A549 (cell line): ENCODE results near the gene LEFTY1. TPM values are rescaled to one million over a fixed set of nuclear protein-coding genes. Genes with fewer than 3 reads are reported as not detected.
A peak's percentile ranks its signal among the peaks of the same experiment; 100 is the strongest.

Experiments used
- ATAC-seq, 2 experiments: fragments of 200-7000 bp in 1 of 2; fragments of >200 bp in 1 of 2; cut with Nextera tagmentation in 1 of 2; cut with Tn5 transposase in 1 of 2; 3 replicates each; pipeline versions ENCODE4 v1.8.0 to v1.9.1; 2018 to 2020; ENCODE audit warnings: mild to moderate bottlenecking in 1 of 2, moderate library complexity in 1 of 2
- CTCF ChIA-PET: fragments of 300-600 bp; sonication (Branson Sonifier 250); formaldehyde crosslinking; extraction: SDS; loops from one replicate; lab custom pipeline; 2021; ENCODE audit warnings: antibody characterized with exemption, inconsistent platforms; lab: Yijun Ruan, JAX
- POLR2A ChIA-PET: fragments of 350-600 bp; formaldehyde crosslinking; extraction: SDS; loops from one replicate; lab custom pipeline; 2021; ENCODE audit warnings: antibody characterized with exemption, inconsistent platforms; lab: Yijun Ruan, JAX
- DNase-seq, 2 experiments: peaks; one replicate each; pipeline versions ENCODE4 v3.0.0 to v3.0.0-alpha.2; 2011 to 2016; ENCODE audit warnings: low read depth in 1 of 2, low spot score in 1 of 2
- FAIRE-seq: peaks from 2 replicates; lab custom pipeline; 2011; peaks lifted over from hg19 to GRCh38; lab: Jason Lieb, UNC
- H3K27ac ChIP-seq, 2 experiments: fragments of >200 bp; sonication (Bioruptor Twin); formaldehyde crosslinking; 3 replicates each; pipeline ENCODE4 v1.5.1; 2016 to 2017
- H3K4me1 ChIP-seq: fragments of >200 bp; sonication (Bioruptor Twin); formaldehyde crosslinking; 3 replicates; pipeline ENCODE4 v1.6.1; 2016
- H3K4me2 ChIP-seq: fragments of >200 bp; sonication (Bioruptor Twin); formaldehyde crosslinking; 3 replicates; pipeline ENCODE4 v1.6.1; 2016
- H3K4me3 ChIP-seq: fragments of >200 bp; sonication (Bioruptor Twin); formaldehyde crosslinking; 3 replicates; pipeline ENCODE4 v1.5.1; 2016
- H3K9me3 ChIP-seq: fragments of >200 bp; sonication (Bioruptor Twin); formaldehyde crosslinking; 3 replicates; pipeline ENCODE4 v1.6.1; 2016
- BCL3 ChIP-seq: fragments of >200 bp; sonication (Bioruptor Twin); formaldehyde crosslinking; IDR thresholded peaks from 3 replicates; pipeline ENCODE4 v1.6.1; 2016
- GATA3 ChIP-seq: IDR thresholded peaks from 2 replicates; pipeline ENCODE4 v1.6.1; 2012; ENCODE audit warnings: borderline replicate concordance
- KDM5A ChIP-seq: fragments of 200-600 bp; sonication (generic); IDR thresholded peaks from 2 replicates; pipeline ENCODE4 v1.6.1; 2016; ENCODE audit warnings: antibody characterized with exemption, mild to moderate bottlenecking
- NPAS2 ChIP-seq: fragments of 250-450 bp; sonication (Bioruptor Pico); IDR thresholded peaks from 2 replicates; pipeline ENCODE4 v1.8.0; 2022; ENCODE audit warnings: mild to moderate bottlenecking, moderate library complexity, borderline replicate concordance
- RAD21 ChIP-seq, 2 experiments: fragments of >200 bp in 1 of 2; sonication (Bioruptor Twin) in 1 of 2; formaldehyde crosslinking in 1 of 2; IDR thresholded peaks in 1 of 2; conservative IDR thresholded peaks in 1 of 2; 2 replicates in 1 of 2; 3 replicates in 1 of 2; pipeline ENCODE4 v1.6.1; 2012 to 2018; ENCODE audit warnings: inconsistent platforms in 1 of 2
- REST ChIP-seq: fragments of 200-600 bp; sonication (generic); IDR thresholded peaks from 2 replicates; pipeline ENCODE4 v1.6.1; 2016; ENCODE audit warnings: antibody characterized with exemption, mild to moderate bottlenecking, moderate library complexity
- RNF2 ChIP-seq: fragments of 200-600 bp; sonication (generic); IDR thresholded peaks from 2 replicates; pipeline ENCODE4 v1.6.1; 2016; ENCODE audit warnings: low read depth, mild to moderate bottlenecking, antibody characterized with exemption, moderate library complexity, borderline replicate concordance
- SMC3 ChIP-seq: fragments of >200 bp; sonication (Bioruptor Twin); formaldehyde crosslinking; IDR thresholded peaks from 3 replicates; pipeline ENCODE4 v1.6.1; 2018; ENCODE audit warnings: inconsistent platforms
- ZC3H11A ChIP-seq: fragments of 450-650 bp; IDR thresholded peaks from 2 replicates; pipeline ENCODE4 v1.6.1; 2014; ENCODE audit warnings: antibody characterized with exemption, mild to moderate bottlenecking
- ZNF302 ChIP-seq: fragments of 250-450 bp; sonication (Bioruptor Pico); IDR thresholded peaks from 2 replicates; pipeline ENCODE4 v1.9.0; 2021; ENCODE audit warnings: inconsistent platforms, mild to moderate bottlenecking, moderate library complexity
- ZSCAN20 ChIP-seq: fragments of 250-450 bp; sonication (Bioruptor Pico); IDR thresholded peaks from 2 replicates; pipeline ENCODE4 v1.8.0; 2022; ENCODE audit warnings: mild to moderate bottlenecking, moderate library complexity
- whole genome bisulfite sequencing: methylation state at CpG from one replicate; pipeline ENCODE4 v1.1.6; 2017; ENCODE audit errors: missing lambda C conversion rate; 5-methylcytosine and 5-hydroxymethylcytosine counted together
- polyA plus RNA-seq, 4 experiments: library from polyadenylated mRNA; depleted of rRNA in 3 of 4; stranded (reverse); fragments of >200 nt; fragmentation: RNase III in 1 of 4; extraction: RNeasy Plus Mini Kit Qiagen cat#74134 plus additional on column Dnase treatment in 1 of 4; gene quantifications; 2 replicates in 3 of 4; 3 replicates in 1 of 4; pipeline ENCODE4 v1.2.3, GENCODE V29; 2011 to 2017
- TF ChIP-seq, protein P1 (sequence below): fragments of >200 bp; sonication (Bioruptor Twin); formaldehyde crosslinking; IDR thresholded peaks from 2 replicates; pipeline ENCODE4 v1.6.1; 2016
- TF ChIP-seq, protein P2 (sequence below): IDR thresholded peaks from 2 replicates; pipeline ENCODE4 v1.6.1; 2012

LEFTY1 gene
- polyA plus RNA-seq, 2 of the 4 experiments (the other 2 are of a cell fraction), result 0.10 to 1.00 TPM

DNA sequence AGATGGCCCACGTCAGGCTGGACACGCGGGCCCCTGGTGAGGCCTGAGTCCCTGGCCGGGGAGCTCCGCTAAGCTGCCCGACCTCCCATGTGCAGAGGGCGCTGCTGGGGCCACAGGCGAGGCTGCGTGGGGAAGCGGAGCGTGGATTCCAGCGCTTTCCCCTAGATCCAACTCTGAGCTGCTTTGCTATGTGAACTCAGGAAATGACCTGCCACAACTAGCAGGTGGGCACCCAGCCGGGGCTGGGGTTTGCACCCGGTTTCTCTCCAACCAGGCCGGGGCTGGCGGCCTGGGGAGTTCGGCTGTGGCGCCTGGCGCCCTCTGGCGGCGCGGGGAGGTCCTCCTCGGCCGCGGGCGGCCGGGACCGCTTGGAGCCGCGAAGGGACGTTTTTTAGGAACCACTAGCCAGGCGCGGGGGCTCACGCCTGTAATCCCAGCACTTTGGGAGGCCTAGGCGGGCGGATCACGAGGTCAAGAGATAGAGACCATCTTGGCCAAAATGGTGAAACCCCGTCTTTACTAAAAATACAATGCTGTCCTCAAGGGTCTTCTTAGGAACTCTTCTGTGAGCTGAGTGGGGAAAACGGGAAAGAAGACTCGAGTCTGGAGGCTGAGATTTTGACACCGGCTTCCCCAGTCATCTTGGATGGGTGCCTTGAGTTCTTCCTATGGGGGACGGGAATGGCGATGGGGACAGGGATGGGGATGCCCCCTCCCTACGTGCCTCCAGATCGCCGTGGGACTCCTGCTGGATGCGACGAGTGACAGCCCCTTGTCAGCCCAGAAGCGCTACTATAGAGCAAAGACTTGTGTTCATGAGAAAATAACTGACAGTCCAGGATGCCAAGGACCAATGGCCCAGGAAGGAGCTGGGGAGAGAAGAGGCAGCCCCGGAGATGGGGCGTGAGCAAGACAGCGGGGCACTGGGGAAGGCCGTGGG lies 22.5 kb upstream of the LEFTY1 start (continued):
- TF ChIP-seq SMC3 (peak; percentile 98), ZC3H11A (no peak), BCL3 (no peak), ZNF302 (CRISPR knock-in tag) (no peak), REST (no peak), KDM5A (no peak), RAD21 (conservative IDR thresholded peaks at IDR 0.05 in 1 of 2, IDR thresholded peaks at IDR 0.05 in 1 of 2) (peak; percentile 73 to 95), GATA3 (no peak), RNF2 (no peak), ZSCAN20 (CRISPR knock-in tag) (no peak), NPAS2 (CRISPR knock-in tag) (no peak)
- TF ChIP-seq, protein P1, sequence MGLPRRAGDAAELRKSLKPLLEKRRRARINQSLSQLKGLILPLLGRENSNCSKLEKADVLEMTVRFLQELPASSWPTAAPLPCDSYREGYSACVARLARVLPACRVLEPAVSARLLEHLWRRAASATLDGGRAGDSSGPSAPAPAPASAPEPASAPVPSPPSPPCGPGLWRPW, result no peak

- POLR2A ChIA-PET, result no interaction called here
- FAIRE-seq (no peak), ATAC-seq (no peak), DNase-seq (no peak)
- Histone ChIP-seq H3K9me3 (no peaks in the 10 kb centered on the region), H3K4me3 (no peak overlapping the region), H3K4me2 (no peak overlapping the region), H3K4me1 (0 out of 3 replicates have a peak, but pooled peaks cover 3% of the 10 kb centered on the region), H3K27ac (no peak overlapping the region)
- WGBS, result 93% methylated on average over 1 of the region's 1 CpG
- TF ChIP-seq, protein P2, sequence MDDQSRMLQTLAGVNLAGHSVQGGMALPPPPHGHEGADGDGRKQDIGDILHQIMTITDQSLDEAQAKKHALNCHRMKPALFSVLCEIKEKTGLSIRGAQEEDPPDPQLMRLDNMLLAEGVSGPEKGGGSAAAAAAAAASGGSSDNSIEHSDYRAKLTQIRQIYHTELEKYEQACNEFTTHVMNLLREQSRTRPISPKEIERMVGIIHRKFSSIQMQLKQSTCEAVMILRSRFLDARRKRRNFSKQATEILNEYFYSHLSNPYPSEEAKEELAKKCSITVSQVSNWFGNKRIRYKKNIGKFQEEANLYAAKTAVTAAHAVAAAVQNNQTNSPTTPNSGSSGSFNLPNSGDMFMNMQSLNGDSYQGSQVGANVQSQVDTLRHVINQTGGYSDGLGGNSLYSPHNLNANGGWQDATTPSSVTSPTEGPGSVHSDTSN, result no peak
- TF ChIP-seq REST, result no peak
- CTCF ChIA-PET, result interaction anchor here (0.6 to 12.4 kb wide), 8 partner anchors 11 to 439 kb away, joined by 3 to 207 read pairs (median 6); partner anchors contain the start of genes LEFTY1, SRP9 and TMEM63A
These were observed 20.5 kb upstream of the LEFTY1 start for GRCh38 chr1:225909477-225909876.
